Measurements from ENCODE around the gene IMP4.

IMP4 gene

DNA sequence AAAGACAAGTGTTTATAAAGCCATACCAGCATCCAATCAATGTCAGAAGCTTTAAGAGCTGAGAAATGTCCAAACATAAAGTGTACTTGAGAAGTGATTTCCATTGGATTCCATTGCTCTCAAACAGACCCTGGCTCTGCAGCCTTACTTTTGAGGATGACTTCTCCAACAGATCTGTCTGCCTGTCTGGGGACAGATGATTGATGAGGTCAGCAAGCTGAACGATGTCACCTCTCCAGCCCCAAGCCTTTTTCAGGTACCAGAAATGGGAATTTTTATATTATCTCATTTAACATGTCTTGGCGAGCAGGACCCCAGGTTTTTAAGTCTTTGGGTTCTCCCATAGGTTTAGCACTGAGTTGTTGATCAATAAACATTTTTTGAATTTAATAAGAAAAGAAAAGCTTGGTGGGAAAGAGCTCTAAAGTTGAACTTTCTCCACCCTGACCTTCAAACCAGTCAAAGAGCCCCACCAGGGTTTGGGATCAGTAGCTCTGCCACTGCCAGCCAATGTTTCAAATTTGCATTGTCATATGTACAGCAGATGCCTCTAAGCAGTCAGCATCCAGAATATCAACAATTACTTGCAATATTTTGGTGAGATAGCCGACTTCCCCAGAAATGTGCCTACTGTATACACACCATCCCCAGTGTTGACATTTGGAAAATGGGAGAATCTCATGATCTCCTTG, 35.7 kb downstream of the IMP4 start:
- no peak for DNase-seq (ENCODE audit: low spot score)

DNA sequence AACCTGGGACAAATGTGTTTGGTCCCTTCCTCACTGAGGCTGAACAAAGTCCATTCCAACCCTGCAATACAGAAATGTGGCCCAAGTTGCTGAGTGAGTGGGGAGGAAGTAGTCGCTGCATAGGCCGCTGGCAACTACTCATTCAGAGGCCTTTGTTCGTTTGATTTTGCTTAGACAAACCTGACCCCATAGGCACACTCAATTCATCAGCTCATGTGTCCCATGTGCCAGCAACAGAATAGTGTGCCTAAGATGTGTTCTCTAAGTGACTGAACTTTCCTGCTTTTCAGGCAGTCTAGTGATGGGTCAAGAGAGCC, 36.2 kb downstream of the IMP4 start:
- DNase-seq (ENCODE audit: low spot score): no peak

DNA sequence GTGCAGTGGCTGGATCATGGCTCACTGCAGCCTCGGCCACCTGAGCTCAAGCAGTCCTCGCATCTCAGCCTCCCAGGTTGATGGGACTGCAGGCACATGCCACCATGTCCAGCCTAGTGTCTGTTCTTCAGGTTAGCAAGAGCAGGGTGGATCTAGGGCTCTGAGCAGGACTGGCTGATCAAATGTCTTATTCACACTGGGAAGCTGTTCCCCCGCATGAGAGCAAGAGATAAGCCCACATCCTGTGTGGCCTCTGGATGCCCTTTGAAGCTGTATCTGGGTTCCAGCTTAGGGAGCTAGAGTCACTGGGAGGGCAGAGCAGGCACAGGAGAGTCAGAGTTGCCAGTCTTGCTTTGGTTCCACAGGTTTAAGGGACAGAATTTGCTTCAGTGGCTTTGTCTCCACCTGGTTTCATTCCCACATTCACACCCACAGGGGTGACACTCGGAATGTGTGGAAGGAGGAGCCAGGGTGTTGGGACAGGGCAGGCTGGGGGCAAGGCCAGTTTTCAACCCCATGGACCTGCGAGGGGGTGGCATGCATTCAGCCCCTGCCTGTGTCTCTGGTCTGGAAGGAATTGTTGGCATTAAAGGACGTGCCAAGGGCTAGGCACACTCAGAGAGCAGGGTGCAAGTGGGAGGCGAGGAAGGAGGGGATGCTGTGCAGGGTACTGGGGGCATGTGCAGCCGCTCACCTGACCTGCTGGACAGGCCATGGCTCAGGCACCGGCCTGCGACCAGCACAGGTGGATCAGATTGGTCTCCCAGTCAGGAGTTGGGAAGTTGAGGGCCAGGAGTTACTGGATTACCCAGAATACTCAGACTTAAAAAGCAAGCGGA, 37.6 kb downstream of the IMP4 start:
- DNase-seq (ENCODE audit: low spot score): no peak

DNA sequence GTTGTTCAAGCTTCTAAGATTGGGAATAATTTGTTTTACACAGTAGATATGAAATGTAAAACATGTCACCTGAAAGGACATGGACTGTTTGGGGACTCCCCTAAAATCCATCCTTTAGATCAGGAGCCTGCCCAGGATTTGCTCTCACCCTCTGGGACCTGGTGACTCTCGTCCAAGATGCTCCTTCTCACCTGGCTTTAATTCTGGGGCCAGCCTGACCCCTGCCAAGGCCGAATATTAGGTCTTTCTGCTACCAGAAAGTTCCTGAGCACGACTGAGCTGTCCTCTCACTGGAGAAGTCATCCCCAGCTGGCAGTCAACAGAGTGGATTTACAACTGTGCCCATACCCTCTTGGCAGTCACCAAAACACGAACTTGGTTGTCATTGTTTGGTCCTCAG, 38.4 kb downstream of the IMP4 start:
- no peak for DNase-seq (ENCODE audit: low spot score)

DNA sequence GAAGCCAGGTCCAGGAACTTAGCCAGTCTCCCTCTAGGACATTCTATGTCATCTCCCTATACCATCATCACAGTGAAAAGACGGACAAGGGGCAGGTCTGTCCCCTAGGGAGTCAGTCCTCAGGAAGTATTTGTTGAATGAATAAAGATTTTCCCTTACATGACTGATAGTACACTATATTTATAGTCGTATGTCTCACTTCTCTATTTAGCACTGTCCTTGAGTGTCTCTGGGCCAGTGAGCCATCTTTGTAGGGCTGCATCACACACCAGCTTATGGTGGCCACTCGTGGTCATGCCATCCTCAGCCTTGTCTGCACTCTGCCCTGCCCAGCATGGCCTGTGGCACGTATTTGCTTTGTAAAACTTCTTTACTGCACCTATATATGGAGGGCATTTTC, 38.9 kb downstream of the IMP4 start:
- no peak for DNase-seq (ENCODE audit: low spot score)

DNA sequence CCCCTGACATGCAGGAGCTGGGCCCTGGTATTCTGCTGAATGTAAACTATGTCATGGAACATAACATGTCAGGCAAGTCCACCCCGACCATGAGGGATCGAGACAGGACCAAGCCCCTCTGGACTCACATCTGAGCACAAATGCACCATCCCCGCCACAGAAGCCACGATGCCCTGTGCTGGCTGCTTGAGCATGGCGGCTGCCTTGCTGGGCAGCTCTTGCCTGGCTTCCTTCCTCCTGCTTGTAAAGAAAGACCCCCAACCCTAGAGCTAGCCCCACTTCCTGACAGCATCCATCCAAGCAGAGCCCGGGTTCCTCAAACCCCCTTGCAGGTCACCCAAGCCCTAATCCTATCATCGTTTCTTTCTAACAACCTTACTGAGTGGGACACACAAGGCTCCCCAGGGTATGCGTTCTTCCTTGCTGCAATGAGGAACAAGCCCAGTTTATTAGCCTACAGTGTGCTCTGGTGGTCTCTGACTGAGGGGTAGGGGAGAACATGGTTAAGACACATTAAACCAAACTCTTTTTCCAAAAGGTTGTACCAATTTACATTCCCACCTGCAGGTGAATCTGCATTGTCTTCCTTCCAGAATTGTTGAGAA, 39.7 kb downstream of the IMP4 start:
- DNase-seq (ENCODE audit: low spot score): no peak

DNA sequence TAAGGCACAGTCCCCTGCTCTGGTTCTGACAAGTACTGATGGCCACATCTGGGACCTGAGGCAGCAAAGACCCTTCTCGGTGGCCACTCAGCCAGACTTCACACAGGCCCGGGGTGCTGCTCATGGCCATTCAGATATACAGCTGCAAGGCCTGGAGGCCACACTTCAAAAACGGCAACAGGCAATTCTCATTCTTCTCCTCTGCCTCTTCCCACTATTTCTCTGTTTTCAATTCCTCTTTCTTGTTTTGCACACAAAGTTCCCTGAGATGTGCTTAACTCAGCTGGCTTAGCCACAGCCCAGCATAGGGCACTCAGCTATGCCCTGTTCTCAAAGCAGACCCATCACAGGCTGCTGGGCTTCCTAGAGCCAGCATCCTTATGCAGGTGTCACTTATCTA, 43.0 kb downstream of the IMP4 start:
- DNase-seq (ENCODE audit: low spot score): no peak

DNA sequence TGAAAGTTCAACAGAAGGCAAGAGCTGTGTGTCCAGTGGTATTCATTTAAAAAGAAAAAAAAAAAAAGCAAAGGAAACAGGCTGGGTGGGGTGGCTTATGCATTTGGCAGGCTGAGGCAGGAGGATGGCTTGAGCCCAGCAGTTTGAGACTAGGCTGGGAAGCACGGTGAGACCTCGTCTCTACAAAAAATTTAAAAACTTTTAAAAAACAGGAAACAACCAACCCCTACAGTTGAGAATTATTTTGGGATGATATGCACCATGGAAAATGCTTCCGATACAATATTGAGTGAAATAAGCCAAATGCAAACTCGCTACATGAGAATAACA, 44.3 kb downstream of the IMP4 start:
- DNase-seq (ENCODE audit: low spot score): no peak

DNA sequence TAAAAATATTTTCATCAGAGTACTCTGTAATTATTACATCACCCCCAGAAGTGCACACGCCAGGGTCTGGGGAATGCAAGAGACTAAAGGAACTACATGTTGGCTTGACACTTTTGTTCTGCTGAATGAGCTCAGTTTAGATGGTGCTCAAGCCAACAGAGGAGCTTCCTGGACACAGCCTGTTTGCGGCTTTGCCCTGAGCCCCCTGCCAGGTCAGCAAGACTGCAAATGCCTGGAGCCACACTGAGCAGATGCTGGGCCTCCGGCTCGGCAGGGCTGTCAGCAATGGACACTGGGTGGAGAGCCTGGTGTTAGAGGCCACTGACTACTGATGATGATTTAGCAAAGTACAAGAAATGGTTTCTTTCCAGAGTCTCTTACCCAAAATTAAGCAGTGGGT, 45.1 kb downstream of the IMP4 start:
- DNase-seq (ENCODE audit: low spot score): no peak

DNA sequence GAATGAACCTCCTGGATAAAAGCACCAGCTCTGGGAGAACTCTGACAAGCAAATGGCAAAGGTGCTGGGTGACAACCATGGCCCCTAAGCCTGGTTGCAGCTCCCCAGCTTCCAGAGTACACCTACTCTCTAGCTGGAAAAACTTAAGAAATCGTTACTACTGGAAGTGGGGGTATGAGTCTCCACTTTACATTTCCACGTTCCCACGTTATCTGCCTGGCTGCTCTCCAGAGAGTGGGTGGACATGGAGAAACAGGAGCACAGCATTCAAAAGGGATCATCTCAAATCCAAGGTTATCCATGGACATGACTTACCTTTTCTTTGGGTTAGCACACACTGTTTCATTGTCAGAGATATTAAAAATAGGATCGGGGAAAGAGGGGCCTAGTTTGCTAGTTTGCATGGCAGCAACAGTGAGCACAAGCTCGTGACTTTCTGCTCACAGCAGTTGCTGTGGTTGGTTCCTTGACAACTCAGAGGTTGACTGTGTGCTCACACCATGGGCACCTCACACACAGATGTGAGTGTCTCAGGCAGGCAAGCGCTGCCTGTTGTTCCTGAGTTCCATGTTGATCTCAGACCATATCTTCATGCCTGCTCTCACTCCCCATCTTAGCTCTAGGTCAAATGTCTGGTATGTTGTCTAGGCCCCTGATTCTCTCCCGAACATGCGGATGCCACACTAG, 45.7 kb downstream of the IMP4 start:
- no peak for DNase-seq (ENCODE audit: low spot score)

DNA sequence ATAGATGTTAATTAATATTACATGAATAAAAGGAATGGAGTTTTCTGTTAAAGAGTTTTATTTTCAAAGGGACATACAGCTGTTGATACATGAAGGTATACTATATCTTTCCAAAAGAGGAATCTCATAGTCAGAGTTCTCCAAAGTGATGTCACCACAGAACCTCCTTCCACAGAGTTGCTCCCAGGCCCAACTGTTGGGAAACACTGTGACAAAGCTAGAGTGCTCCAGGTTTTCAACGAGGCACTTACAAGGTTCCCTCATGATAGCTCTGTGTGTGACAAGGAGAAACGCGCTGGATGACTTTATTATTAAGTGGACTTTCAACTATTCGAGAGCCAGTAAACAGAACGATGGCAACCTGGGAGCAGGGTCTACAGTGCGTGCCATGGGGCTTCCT, 46.7 kb downstream of the IMP4 start:
- DNase-seq (ENCODE audit: low spot score): no peak

DNA sequence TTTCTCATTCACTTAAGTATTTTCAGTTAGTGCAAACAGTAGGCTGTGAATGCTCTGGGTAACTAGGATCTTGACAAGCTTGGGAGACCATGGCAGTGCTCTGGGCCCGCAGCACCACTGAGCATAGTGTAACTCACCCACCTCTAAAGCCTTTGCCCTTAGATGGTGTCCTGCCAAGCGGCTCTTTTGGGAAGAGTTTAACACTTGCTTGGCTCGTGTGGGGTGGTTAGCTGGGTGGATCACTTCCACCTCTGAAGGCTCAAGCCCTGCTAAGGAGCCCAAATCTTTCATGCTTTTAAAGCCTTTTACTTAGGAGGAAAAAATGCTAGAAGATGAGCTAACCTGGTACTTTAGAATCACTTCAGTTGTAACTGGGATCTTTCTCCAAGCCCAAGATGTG, 47.1 kb downstream of the IMP4 start:
- no peak for DNase-seq (ENCODE audit: low spot score)

DNA sequence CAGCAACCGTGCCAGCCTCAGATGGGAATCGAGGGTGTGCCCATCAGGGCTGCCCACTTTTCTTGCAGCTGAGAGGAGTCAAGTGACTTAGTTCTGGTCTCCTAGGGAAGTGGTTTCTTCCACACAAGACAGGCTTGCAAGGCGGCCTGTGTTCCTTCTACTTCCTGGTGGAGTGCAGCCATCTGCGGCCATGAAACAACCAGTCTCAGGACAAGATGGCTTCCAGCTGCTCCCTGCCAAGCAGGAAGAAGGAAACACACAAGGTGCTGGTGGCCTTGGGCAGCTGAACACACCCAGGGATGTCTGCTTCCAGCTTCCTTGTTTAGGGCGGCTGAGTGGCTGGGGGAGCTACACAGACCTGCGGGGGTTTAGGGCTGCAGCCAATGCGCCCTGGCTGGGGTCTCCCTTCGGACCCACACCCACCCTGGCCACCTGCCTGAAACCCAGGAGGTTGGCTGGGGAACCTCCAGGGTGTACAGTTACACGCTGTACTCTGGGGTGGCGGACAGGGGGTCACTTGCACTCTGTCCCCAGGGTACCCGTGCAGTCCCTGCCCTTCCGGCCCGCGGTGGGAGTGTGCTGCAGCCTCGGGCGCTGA, 47.9 kb downstream of the IMP4 start:
- DNase-seq (ENCODE audit: low spot score): no peak

DNA sequence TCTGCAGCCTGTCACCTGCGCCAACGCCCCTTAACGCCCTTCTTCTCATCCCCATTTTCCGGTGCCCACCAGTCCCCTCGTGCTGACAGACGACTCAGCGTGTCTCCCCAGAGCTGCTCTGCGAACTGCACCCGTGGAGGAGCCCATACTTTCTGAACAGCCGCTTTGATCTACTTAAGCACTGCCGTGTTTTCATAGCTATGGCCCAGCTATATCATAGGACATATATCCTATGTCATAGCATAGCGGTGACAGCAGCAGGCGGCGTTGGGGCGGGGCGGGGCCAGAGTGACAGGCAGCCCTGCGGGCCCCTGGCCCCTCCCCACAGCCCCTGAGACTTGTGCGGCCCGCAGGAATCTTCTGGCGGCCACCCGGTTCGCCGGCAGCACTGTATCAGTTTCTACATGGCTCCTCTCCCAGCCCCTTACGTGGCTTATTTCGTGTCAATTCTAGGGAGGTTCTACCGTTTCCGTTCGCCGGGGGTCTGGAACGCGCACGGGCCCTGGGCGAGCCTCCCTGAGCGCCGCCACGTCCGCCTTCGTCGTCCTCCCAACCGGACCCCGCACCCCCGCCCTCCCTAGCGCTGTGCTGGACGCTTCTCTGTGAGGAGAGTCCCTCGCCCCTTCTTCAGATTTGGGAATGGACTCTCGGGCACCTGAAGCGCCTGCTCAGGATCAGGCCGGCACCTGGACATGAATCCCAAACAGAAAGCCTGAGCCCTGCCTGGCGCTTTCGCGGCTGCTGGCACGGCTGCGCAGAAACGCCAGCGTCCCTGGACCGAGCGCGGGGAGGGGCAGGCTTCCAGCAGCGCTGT, 48.6 kb downstream of the IMP4 start:
- peak; percentile 51 for DNase-seq (ENCODE audit: low spot score)

DNA sequence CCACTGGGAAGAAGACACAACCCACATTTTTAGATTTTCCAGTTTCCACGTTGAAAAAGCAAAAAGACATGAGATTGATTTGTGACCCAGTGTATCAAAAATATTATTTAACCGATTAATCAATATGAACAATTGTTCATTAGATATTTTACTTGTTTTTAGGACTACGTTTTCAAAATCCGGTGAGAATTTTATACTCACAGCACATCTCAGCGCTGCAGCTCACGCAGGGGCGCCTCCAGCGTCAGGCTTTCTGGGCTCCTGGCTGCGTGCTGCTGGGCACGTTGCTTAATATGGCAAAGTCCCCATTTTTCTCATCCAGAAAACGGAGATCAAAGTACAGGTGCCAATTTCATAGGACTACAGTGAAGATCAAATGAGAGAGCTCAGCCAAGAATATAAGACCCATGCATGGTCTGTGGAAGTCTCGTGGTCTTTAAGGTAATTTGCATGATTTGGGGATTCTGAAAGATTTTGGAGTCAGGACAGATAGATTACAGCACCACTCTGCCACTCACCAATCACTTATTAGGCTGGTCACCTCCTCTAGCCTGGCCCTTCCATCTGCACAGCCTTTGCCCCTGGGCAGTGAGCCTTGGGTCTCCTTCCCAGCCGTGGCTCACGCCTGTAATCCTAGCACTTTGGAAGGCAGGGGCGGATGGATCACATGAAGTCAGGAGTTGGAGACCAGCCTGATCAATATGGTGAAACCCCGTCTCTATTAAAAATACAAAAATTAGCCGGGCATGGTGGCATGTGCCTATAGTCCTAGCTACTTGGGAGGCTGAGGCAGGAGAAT, 49.4 kb downstream of the IMP4 start:
- DNase-seq (ENCODE audit: low spot score): no peak

DNA sequence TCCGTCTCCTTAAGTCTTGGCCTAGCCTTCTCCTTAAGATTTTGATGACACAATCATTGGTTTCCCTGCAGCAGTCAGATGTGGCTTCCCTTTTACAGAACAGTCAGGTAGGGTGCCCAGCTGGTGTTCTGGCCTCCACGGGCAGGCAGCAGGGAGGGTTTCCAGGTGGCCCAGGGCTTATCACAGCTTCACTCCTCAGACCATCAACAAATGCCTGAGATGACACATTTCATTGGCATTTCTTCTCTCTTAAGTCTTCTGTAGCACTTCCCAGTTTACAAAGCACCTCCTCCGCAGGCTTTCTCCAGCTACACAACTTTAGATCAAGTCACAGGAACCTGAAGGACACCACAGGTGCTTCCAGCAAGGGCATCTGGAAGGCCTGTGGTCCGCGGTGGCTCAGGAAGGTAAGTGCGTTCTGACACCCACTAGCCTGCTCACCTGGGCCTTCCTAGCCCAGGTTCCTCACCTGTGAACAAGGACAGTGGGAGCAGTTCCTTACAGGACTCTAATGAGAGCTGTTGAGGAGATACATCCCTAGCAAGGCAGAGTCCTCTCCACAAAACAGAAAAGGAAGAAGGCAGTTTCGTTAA, 50.7 kb downstream of the IMP4 start:
- DNase-seq (ENCODE audit: low spot score): no peak

Data from hematopoietic multipotent progenitor cell treated with erythropoietin and hydrocortisone succinate and interleukin-3 and kit ligand, for 15 days (in vitro differentiated cells).